Transverse colon (tissue), 4 donors: ENCODE data around the gene NECTIN4. TPM values are rescaled to one million over a fixed set of nuclear protein-coding genes. Genes with fewer than 3 reads are reported as not detected.

Experiments used
- DNase-seq: peaks from one replicate; pipeline ENCODE4 v3.0.0-alpha.2; 2019
- H3K27ac ChIP-seq, 4 donors: fragments of 200-600 bp; sonication (generic); 2 replicates each; pipeline ENCODE4 v1.5.1; 2016 to 2018; ENCODE audit warnings: inconsistent platforms in 4 of 4
- H3K27me3 ChIP-seq: fragments of 200-600 bp; sonication (generic); 2 replicates; pipeline ENCODE4 v1.5.1; 2017; ENCODE audit warnings: inconsistent platforms
- H3K36me3 ChIP-seq, 4 donors: fragments of 200-600 bp; sonication (generic); 2 replicates each; pipeline ENCODE4 v1.5.1; 2017 to 2019; ENCODE audit warnings: inconsistent platforms in 4 of 4
- H3K4me1 ChIP-seq, 4 donors: fragments of 200-600 bp; sonication (generic); 2 replicates each; pipeline ENCODE4 v1.5.1; 2017 to 2020; ENCODE audit warnings: inconsistent platforms in 4 of 4
- H3K4me3 ChIP-seq, 4 donors: fragments of 200-600 bp; sonication (generic); 1 replicate in 1 of 4; 2 replicates in 3 of 4; pipeline versions ENCODE4 v1.5.1 to v1.6.1; 2017 to 2019; ENCODE audit warnings: inconsistent platforms in 4 of 4
- H3K9me3 ChIP-seq, 2 donors: fragments of 200-600 bp; sonication (generic); 2 replicates each; pipeline ENCODE4 v1.5.1; 2017 to 2019; ENCODE audit warnings: inconsistent platforms in 2 of 2
- EP300 ChIP-seq: sonication (generic); formaldehyde crosslinking; IDR thresholded peaks from one replicate; pipeline ENCODE4 v1.6.1; 2017; ENCODE audit warnings: antibody characterized with exemption, low read depth
- POLR2A ChIP-seq: fragments of 450-650 bp; IDR thresholded peaks from one replicate; pipeline ENCODE4 v1.6.1; 2016; ENCODE audit warnings: antibody characterized with exemption, mild to moderate bottlenecking, moderate library complexity
- POLR2AphosphoS5 ChIP-seq, 3 donors: sonication (generic); formaldehyde crosslinking; IDR thresholded peaks; one replicate each; pipeline ENCODE4 v1.6.1; 2016; ENCODE audit warnings: antibody characterized with exemption in 3 of 3
- WGBS, 2 donors: methylation state at CpG; one replicate each; pipeline ENCODE4 v1.1.5; 2018; ENCODE audit warnings: low coverage in 1 of 2; 5-methylcytosine and 5-hydroxymethylcytosine counted together
- in situ Hi-C, 4 donors: fragments of 200-750 bp; cut with MboI; loops; one replicate each; pipeline versions ENCODE4 v1.15.0 to v1.15.1; 2017; ENCODE audit warnings: low sequenced_read_pairs in 3 of 4, low pct_ligation_motif_present in 1 of 4, low pct_unique_long_range_greater_than_20kb in 1 of 4
- intact Hi-C: fragments of 100-400 bp; cut with DNase I; formaldehyde crosslinking; loops from one replicate; pipeline ENCODE4 v1.15.1; 2023; ENCODE audit warnings: low total_unique reads
- small RNA-seq, 4 donors: library from RNA; depleted of rRNA; stranded (forward); fragments of <200 nt; gene quantifications; one replicate each; pipeline ENCODE3, GENCODE V24; 2016
- total RNA-seq, 4 donors: library from RNA; depleted of rRNA; stranded (reverse); fragments of >200 nt; gene quantifications; one replicate each; pipeline ENCODE4 v1.1.0, GENCODE V29; 2016
- TF ChIP-seq, protein P1 (sequence below), 5 experiments: fragments of 200-600 bp in 3 of 5; fragments of 450-650 bp in 2 of 5; sonication (generic) in 3 of 5; IDR thresholded peaks; 1 replicate in 2 of 5; 2 replicates in 3 of 5; pipeline ENCODE4 v1.5.1; 2016 to 2017; ENCODE audit warnings: antibody characterized with exemption in 5 of 5, inconsistent platforms in 3 of 5, mild to moderate bottlenecking in 2 of 5, moderate library complexity in 1 of 5

Gene NECTIN4
- total RNA-seq, 4 donors from 2014 or later: 0.37 to 4.0 (median 0.82) TPM; not detected in 1

DNA sequence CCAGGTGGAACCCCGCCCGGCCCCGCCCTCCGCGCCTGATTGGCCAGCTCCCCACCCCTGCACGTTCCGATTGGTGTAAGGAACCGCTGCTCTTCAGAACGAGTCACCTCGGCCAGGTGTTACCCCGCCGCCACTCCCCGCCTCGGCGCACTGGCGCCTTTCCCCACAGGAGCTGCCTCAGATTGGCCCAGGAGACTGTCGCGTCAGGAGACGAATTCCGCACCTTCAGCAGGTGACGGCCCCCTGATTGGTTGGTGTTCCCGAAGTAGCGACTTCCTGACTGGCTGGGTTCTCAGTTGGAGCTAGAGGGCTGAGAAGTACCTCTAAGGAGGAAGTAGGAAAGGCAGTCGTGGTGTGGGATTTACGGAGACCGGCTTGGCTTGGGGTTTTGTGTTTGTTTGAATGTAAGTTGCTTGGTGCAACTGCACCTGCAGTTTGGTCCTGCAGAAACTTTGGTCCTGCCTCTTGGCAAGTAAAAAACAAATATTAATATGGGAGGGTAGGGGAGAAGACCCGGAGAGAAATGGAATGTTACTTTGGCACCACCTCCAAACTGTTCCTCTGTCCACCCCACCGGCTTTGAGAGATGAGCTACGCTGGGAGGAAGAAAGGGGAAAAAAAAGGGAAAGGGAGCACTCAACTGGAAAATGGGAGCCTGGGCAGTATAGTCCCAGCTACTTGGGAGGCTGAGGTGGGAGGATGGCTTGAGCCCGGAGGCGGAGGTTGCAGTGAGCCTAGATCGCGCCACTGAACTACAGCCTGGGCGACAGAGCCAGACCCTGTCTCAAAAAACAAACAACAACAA, 68.0 kb downstream of the NECTIN4 start:
- DNase-seq: peak; percentile 97
- 15 to 38% methylated on average over 9 to 31 of the region's 34 CpGs for WGBS, 2 donors
- in situ Hi-C loops: no loop called here

More for the DNA sequence above, 68.0 kb downstream of the NECTIN4 start:
- Histone ChIP-seq H3K4me3 (peak overlapping the region; percentile 50 to 69 (median 54)), H3K27me3 (no peaks in the 10 kb centered on the region), H3K36me3 (no peaks in the 10 kb centered on the region), H3K4me1 (peaks cover 0 to 35% (median 24%) of the 10 kb centered on the region in 4 donors), H3K27ac (peak overlapping the region; percentile 82 to 90 (median 90)), H3K9me3 (no peaks in the 10 kb centered on the region)
- intact Hi-C loops: no loop called here
- no peak for TF ChIP-seq EP300
- TF ChIP-seq, protein P1, sequence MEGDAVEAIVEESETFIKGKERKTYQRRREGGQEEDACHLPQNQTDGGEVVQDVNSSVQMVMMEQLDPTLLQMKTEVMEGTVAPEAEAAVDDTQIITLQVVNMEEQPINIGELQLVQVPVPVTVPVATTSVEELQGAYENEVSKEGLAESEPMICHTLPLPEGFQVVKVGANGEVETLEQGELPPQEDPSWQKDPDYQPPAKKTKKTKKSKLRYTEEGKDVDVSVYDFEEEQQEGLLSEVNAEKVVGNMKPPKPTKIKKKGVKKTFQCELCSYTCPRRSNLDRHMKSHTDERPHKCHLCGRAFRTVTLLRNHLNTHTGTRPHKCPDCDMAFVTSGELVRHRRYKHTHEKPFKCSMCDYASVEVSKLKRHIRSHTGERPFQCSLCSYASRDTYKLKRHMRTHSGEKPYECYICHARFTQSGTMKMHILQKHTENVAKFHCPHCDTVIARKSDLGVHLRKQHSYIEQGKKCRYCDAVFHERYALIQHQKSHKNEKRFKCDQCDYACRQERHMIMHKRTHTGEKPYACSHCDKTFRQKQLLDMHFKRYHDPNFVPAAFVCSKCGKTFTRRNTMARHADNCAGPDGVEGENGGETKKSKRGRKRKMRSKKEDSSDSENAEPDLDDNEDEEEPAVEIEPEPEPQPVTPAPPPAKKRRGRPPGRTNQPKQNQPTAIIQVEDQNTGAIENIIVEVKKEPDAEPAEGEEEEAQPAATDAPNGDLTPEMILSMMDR (IDR thresholded peaks at IDR 0.05): no peak
- peak; percentile 98 for TF ChIP-seq POLR2A
- peak; percentile 94 to 98 (median 95) for TF ChIP-seq POLR2AphosphoS5 (IDR thresholded peaks at IDR 0.05)

Small RNA genes lying within 50 kb of the gene (small RNA-seq; reads per million reads assigned to genes)
- gene AL591806.2: 0 reads per million in 4 donors

Other genes starting within 250 kb of the NECTIN4 start
- gene CD244, start 226.7 kb downstream of the NECTIN4 start, total RNA-seq: under 1 TPM in 2 of 4 donors, not detected in 2; 0.48 to 0.55 TPM
- 100 to 1,000 TPM in 1 of 4 donors, 10 to 100 TPM in 1, 1 to 10 TPM in 1, not detected in 1; 9.5 to 256 (median 46.2) TPM for gene ITLN1, start 204.4 kb downstream of the NECTIN4 start, total RNA-seq
- not detected for gene ITLN2, start 134.7 kb downstream of the NECTIN4 start, total RNA-seq
- gene F11R, start 68.4 kb downstream of the NECTIN4 start, total RNA-seq: 100 to 1,000 TPM in 2 of 4 donors, 10 to 100 TPM in 2; 91.7 to 126 (median 105) TPM
- gene TSTD1, start 50.6 kb downstream of the NECTIN4 start, total RNA-seq: 100 to 1,000 TPM; 104 to 224 (median 191) TPM
- gene USF1, start 43.6 kb downstream of the NECTIN4 start, total RNA-seq: 10 to 100 TPM; 34.4 to 78.2 (median 64.9) TPM
- gene ARHGAP30, start 19.7 kb downstream of the NECTIN4 start, total RNA-seq: 10 to 100 TPM in 1 of 4 donors, 1 to 10 TPM in 2, under 1 TPM in 1; 0.60 to 11.0 (median 4.4) TPM
- 10 to 100 TPM in 1 of 4 donors, 1 to 10 TPM in 1, under 1 TPM in 1, not detected in 1; 0.80 to 16.9 (median 8.7) TPM for gene KLHDC9, start 8.8 kb upstream of the NECTIN4 start, total RNA-seq
- 10 to 100 TPM; 28.9 to 70.5 (median 45.9) TPM for gene PFDN2, start 28.5 kb upstream of the NECTIN4 start, total RNA-seq
- gene NIT1, start 28.5 kb upstream of the NECTIN4 start, total RNA-seq: 10 to 100 TPM; 45.6 to 83.0 (median 75.4) TPM
- 10 to 100 TPM; 30.3 to 73.7 (median 38.6) TPM for gene DEDD, start 43.1 kb upstream of the NECTIN4 start, total RNA-seq
- 10 to 100 TPM; 30.1 to 96.4 (median 51.5) TPM for gene UFC1, start 64.4 kb upstream of the NECTIN4 start, total RNA-seq
- gene USP21, start 69.9 kb upstream of the NECTIN4 start, total RNA-seq: 10 to 100 TPM; 19.5 to 75.9 (median 35.3) TPM
- gene PPOX, start 76.9 kb upstream of the NECTIN4 start, total RNA-seq: 10 to 100 TPM in 2 of 4 donors, 1 to 10 TPM in 2; 2.8 to 19.2 (median 11.8) TPM
- gene B4GALT3, start 87.9 kb upstream of the NECTIN4 start, total RNA-seq: 10 to 100 TPM in 3 of 4 donors, 1 to 10 TPM in 1; 3.0 to 71.4 (median 26.6) TPM
- 10 to 100 TPM in 2 of 4 donors, 1 to 10 TPM in 2; 1.2 to 34.8 (median 7.2) TPM for gene ADAMTS4, start 109.5 kb upstream of the NECTIN4 start, total RNA-seq
- 100 to 1,000 TPM in 3 of 4 donors, 10 to 100 TPM in 1; 82.6 to 209 (median 144) TPM for gene NDUFS2, start 112.8 kb upstream of the NECTIN4 start, total RNA-seq
- 100 to 1,000 TPM in 1 of 4 donors, 10 to 100 TPM in 3; 20.9 to 194 (median 49.2) TPM for gene FCER1G, start 125.7 kb upstream of the NECTIN4 start, total RNA-seq
- not detected for gene APOA2, start 134.1 kb upstream of the NECTIN4 start, total RNA-seq
- gene TOMM40L, start 136.5 kb upstream of the NECTIN4 start, total RNA-seq: 10 to 100 TPM in 2 of 4 donors, 1 to 10 TPM in 2; 5.8 to 21.4 (median 12.6) TPM
- not detected for gene NR1I3, start 148.6 kb upstream of the NECTIN4 start, total RNA-seq
- gene PCP4L1, start 169.2 kb upstream of the NECTIN4 start, total RNA-seq: 1 to 10 TPM in 2 of 4 donors, not detected in 2; 1.8 to 2.1 TPM
- 1 to 10 TPM; 1.4 to 3.0 (median 1.6) TPM for gene MPZ, start 220.4 kb upstream of the NECTIN4 start, total RNA-seq
- gene SDHC, start 224.8 kb upstream of the NECTIN4 start, total RNA-seq: 100 to 1,000 TPM in 1 of 4 donors, 10 to 100 TPM in 3; 32.1 to 223 (median 52.5) TPM